ENCODE data around the gene FUZ.

Gene FUZ

DNA sequence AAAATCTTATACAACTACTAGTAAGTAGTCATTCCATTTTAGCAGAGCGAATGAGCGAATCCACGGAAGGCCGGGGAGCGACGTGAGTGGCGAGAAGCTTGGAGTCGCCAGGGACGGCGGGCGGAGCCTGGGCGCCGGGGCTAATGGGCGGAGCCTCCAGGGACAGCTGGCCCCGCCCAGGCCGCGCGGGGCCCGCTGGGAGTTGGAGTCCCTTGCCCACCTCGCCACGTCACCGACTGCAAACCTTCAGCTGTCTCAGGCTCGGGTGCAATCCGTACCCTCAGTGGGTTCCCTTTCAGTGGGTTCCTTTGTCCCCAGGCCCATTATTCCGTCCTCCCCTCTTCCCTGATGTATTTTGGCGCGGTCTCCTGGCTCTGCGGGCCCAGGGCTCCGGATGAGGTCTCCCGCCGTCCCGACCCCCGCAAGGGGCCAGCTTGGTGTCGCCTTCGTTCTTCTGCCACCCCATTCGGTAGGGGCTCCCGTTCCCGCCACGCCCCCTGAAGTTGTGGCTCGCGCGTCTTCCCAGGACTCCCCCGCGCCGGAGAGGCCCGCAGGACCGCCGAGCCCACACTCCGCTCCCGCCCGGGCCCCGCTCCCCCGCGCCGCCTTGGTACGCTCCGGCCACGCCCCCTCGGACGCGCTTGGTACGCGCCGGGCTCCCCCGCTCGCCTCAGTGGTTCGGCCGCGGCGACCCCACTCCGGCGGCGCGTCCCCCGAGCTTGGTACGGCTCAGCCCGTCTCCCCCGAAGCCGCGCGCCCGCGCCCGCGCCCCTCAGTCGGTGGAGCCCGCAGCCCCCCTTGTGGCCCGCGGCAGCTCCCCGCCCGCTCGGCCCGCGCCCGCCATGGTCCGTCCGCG lies 37.6 kb upstream of the FUZ start, which contains the start of gene PTOV1:
PTOV1 (plus strand) TSS at position 673 of the 856 bp plus-strand sequence.
- peak; percentile 89 to 96 for DNase-seq

DNA sequence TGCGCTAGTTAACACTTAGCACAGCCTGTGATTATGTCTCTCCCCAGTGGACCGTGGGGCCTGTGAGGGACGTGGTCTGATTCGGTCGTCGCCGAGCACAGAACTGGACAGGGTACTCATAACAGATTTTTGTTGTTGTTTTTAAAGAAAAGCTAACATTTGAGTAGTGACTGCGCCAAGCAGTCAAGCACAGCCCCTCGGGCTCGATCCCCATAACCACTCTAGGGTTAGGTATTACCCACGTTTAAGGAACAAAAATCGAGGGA lies 37.1 kb upstream of the FUZ start:
- DNase-seq = no peak

DNA sequence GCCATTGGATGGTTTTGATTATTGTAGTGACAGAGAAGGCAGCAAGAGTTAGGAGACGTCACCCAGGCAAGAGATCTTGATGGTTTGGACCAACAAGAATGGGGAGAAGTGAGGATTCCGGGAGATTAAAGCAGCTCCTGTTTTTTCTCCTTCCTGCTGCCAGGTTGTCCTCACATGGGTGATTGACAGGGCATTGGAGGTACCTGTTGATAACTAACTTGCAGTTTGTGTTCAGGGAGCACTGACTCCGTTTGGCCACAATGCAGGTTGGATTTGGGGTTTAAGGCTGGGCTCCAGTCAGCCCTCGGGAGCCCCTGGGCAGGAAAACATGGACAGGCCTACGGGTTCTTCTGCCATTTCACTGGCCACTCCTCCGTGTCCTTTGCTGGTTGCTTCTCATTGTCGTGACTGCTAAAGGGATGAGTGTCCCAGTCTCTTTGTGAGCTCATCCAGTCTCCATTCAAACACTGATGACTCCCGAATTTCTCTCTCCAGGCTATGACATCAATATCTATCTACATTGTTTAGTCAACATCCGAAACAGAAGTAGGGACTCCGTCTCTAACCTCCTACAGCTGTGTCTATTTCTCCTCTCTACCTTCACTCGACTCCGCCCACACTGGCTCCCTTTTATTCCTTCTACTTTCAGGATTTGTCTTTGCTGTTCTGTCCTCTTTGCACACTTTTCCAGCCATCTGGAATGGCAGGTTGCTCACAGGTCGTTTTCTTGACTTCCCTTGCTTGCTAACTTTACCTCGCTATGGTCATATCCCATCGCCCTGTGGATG lies 36.5 kb upstream of the FUZ start:
- DNase-seq = no peak

DNA sequence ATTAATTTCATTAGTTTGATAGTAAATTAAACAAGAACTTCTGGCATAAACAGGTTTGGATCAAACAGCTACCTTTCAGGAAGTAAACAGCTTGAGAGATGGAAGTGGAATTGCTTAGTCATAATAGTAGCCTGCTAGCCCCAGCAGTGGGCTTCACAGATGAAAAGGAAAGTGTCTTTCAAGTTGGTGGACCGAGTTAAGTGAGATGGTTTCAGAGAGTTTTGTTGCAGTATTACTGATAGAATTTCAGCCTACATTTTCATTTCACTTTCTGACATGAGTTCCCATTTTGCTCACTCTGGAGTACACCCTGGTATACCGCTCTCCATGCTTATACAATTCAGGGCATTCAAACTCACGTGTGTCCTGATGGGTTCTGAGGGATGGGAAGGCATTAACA lies 35.8 kb upstream of the FUZ start:
- DNase-seq = no peak

DNA sequence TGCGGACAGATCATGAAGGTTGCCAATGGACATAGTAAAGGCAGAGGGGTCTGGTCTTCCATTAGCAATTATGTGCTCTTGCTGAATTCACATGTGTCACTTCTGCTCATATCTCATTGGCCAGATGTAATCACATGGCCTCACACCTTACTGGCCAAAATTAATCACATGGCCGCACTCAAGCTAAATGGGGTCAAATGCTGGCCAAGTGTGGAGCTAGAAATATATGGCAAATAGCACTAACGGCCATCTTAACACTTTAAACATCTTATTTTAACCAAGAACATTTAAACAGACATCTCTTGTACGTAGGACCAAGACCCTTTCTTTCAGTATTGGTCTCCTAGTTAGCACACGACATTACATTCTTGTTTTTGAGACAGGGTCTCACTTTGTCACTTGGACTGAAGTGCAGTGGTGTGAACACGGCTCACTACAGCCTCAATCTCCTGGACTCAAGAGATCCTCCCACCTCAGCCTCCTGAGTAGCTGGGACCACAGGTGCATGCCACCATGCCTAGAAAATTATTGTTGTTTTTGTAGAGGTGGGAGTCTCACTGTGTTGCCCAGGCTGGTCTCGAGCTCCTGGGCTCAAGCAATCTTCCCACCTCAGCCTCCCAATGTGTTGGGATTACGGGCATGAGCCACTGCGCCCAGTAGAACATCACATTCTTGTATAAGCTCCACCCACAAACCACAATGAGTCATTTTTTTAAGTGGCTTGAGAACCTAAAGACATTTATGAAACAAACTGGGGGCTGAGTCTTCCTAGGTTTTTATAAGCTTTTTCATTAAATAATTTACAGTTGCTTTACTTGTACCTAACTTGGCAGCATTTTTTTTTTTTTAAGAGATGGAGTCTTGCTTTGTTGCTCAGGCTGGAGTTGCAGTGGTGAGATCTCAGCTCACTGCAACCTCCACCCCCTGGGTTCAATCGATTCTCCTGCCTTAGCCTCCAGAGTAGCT lies 34.9 kb upstream of the FUZ start:
- DNase-seq = peak; percentile 75 to 79

DNA sequence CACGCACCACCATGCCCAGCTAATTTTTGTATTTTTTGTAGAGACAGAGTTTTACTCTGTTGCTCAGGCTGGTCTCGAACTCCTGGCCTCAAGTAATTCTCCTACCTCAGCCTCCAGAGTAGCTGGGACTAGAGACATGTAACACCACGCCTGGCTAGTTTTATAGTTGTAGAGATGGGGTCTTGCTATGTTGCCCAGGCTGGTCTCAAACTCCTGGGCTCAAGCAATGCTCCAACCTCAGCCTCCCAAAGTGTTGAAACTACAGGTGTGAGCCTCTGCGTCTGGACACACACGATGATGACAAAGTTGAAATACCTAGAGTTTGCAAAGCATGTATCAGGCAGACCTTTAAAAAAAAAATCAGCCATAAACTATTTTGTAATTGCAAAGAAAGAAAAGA lies 33.3 kb upstream of the FUZ start:
- DNase-seq = no peak

DNA sequence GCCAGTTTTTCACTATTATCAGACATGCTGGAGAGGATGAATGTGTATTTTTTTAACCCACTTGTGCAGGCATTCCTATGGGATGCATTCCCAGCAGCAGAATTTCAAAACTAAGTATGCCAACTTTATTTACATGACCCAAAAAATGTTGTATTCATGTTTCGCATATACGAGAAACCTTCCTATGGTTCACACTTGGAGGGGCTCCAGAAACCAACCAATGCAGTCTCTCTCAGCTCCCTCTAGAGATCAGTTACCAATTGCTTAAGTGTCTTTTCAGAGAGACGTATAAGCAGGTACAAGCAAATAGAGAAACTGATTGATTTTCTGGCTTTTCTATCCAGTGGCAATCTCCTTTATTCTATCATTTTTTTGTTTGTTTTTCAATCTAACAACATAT lies 32.3 kb upstream of the FUZ start:
- DNase-seq = no peak

DNA sequence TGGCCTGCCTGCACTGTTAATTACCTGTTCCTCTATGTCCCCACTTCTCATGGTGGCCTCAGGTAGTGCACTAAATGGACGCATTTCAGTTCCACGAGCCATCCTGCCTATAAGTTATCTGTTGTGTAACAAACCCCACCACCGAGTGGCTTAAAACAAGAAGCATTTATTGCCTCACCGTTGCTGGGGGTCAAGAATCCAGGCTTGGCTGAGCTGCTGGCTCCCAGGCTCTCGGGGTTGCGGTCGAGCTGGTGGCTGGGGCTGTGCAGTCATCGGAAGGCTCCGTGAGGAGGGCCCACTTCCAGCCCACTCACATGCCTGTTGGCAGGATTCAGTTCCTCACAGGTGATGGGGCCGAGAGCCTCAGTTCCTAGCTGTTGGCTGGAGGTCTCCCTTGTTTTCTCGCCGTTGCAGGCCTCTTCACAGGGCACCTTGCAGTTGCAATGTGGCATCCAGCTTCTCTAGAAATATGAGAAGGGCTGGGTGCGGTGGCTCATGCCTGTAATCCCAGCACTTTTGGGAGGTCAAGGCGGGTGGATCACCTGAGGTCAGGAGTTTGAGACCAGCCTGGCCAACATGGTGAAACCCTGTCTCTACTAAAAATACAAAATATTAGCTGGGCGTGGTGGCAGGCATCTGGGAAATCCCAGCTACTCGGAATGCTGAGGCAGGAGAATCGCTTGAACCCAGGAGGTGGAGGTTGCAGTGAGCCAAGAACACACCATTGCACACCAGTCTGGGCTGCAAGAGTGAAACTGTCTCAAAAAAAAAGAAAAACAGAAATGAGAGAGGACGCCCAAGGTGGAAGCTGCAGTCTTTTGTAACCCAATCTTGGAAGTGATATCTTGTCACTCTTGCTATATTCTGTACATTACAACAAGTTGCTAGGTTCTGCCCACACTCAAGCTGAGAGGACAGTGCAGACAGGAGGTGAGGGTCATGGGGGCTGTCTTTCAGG lies 31.3 kb upstream of the FUZ start:
- DNase-seq = peak; percentile 18 to 49

DNA sequence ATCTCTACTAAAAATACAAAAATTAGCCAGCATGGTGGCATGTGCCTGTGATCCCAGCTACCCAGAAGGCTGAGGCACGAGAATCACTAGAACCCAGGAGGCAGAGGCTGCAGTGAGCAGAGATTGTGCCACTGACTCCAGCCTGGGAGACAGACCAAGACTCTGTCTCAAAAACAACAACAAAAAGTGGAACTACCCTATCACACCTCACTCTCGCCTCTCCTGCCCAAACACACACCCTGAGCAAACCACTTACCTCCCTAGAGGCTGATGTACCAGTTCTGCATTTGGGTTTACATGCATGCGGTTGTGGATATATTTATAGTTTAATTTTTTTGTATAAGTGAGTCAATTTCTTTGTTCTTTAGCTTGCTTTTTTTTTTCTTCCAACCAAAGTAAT lies 30.2 kb upstream of the FUZ start:
- DNase-seq = no peak

DNA sequence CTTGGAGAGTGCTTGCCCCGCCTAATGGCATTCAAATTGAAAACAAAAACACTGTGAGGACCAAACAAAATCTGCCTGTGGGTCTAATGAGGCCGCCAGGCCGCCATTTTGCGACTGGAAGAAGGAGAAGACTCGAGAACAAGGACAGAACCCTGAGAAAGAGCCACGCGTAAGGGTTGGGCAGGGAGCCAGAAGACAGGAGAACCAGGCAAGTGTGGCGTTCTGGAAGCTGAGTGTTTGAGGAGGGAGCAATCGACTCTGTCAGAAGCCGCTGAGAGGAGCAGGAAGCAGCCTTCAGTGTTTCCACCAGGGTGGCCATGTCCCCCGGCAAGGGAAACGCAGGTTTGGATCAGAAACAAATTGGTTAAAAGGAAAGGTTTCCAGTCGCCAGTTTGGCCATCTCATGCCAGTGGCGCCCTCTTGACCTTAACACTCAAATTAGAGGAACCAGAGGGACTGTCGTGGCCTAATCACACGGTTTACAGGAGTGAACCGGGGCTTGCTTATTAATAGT lies 27.7 kb upstream of the FUZ start:
- DNase-seq = no peak

DNA sequence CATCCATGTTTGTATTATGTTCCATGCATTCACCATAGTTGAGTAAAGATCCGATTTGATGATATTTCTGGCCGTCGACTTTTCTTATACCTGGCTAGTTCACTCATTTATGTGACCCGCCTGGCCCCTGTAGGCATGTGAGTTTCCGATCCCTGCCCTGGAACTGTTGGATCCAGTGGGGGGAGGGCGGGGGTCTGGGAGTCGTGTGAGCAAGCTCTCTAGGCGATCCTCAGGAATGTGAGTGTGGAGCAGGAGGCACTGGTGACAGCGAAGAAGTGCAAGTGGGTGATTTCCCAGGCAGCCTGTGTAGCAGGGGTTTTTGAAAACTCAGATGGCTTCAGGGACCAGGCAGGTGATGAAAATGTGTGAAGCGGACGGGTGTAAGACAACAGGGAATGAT lies 27.2 kb upstream of the FUZ start:
- no peak for DNase-seq

DNA sequence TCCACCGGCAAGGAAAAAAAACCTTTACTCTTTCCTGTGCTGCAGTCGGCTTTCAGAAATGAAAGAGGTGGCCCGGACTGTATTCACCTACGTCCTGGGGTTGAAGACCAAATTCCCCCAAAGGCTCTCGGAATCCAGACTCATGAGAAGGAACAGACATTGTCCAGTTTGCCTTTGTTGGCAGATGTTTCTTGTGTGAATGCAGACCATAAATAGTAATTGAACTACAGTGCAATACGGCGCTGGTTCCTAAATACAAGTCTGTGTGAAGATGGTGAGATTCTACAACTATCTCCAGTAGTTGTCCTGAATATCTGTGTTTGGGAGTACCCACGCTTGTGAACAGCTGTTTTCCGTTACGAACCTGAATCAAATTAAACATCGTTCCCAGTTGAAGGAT lies 26.6 kb upstream of the FUZ start:
- DNase-seq = no peak

DNA sequence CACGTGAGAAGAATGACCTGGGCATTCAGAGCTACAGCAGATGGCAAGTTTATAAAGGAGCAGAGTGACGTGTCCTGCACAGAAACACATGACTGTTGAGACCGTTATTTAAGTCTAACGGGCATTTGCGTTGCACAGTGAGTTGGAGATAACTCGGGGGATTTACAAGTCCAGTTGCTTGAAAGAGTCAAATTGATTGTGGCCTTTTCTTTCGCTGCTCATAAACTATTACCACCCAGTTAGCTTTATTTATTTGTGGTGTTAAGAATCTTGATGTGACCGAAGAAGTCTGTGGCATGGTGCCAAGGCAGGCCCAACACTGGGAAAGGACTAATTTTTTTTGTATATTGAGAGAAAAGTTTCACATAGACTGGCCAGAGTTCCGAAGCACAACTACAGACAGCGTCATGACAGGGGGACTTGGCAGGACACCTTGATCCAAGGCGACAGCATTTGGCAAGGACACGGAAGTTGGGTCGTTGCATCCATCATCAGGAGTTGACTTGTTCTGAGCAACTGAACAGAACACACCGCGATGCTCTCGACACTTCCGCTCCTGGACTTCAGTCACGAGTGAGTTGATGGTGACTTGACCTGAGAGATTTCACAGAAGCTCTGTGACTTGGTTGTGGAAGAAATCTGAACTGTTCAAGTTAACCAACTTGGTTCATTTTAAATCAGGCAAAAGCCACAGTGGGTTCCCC lies 25.9 kb upstream of the FUZ start:
- DNase-seq = no peak

DNA sequence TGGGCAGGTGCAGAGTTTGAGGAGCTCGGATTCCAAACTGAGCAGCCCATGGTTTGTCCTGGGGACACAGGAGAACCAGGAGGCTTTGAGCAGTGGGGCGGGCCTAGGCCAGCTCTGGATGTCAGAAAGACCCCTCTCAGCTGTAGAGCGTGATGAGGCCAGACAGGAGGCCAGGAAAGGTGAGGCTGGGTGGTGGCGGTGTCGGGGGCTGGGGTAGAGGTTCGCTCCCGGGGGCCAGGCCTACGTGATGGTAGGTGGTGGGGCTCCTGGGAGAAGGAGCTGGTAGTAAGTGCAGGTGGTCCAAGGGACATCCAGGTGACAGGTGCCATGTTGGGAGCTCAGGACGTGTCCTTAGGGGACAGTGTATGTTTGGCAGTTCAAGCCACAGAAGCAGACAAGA lies 24.3 kb upstream of the FUZ start:
- no peak for DNase-seq

DNA sequence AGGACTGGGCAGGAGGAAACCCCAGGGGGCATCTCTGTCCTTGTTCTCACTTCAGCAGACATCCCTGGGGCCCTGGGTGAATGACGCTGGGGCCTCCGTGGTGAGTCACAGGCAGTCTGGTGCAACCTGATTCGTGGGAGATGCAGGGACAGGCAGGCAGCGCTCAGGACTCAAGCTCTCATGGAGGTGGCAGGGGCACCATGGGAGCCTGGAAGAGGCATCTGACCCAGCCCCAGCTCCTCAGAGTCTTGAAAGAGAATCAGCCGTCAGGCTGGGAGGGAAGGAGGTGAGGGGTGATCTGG lies 23.9 kb upstream of the FUZ start:
- DNase-seq = no peak

DNA sequence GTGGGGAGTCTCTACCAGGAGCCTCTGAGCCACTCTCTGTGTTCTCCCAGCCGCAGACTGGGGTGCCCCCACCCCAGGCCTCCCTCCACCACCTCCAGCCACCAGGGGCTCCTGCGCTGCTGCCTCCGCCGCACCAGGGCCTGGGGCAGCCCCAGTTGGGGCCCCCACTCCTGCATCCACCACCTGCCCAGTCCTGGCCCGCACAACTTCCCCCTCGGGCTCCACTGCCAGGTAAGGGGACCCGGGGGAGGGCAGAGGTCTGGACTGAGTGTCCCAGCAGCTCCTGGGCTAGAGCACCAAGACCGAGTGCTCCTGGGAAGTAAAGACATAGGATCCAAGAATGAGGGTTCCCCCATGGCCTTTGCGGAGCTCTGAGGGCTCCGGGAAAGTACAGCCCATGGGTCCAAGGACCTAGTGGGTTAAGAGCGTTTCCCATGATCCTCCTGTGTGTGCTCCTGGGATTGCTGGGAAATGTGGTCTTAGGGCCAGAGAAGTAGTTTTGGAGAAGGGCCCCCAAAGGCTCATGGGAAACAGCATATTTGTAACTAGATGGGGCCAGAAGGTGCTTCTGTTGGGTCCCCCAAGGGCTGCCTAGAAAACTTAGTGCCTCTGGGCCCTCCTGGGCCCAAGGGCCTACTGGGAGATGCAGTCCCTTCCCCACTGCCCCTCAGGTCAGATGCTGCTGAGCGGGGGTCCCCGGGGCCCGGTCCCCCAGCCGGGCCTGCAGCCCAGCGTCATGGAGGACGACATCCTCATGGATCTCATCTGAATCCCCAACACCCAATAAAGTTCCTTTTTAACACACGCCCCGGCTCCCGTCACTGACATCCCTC lies 23.3 kb upstream of the FUZ start:
- no peak for DNase-seq

DNA sequence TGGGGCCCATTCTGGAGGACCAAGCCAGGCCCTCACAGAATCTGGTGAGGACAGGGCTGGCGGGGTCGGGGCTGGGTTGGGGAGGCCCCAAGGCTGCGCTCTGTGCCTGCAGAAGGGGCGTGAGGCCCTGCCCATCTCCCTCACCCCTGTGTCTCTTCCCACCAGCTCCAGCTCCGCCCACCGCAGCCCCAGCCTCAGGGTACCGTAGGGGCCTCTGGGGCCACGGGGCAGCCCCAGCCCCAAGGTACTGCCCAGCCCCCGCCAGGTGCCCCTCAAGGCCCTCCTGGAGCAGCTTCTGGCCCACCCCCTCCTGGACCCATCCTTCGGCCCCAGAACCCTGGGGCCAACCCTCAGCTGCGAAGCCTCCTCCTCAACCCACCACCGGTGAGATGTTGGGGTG lies 22.5 kb upstream of the FUZ start:
- DNase-seq = no peak

DNA sequence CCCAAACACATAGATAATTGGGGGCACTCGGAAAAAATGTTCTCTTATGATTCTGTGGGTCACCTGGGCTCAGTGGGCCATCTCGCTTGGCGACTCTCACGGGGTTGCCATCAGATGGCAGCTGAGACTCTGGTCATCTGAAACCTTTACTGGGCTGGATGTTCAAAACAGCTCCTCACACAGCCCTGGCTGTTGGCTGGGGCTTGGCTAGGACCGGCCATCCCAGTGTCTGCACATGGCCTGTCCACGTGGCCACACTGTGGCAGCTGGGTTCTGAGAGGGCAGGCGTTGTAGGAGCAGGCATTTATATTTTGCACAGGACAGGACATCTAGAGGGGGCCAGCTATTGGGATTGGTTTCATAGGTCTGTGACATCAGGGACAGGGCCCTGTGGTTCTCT lies 20.5 kb upstream of the FUZ start:
- DNase-seq = no peak

DNA sequence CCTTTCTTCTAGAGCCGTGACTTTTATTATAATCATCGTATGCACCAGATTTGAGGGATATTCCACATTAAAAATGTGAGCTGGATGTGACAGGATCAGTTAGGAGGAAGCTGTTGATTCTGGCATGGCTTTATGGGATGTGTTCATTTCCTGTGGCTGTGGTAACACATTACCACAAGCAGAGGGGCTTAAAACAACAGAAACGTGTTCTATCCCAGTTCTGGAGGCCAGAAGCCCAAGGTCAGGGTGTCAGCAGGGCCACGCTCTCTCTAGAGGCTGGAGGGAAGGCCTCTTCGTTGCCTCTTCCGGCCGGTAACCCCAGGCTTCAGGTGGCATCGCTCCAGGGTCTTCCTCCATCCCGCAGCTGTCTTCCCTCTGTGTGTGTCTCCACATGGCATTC lies 19.5 kb upstream of the FUZ start:
- DNase-seq = no peak

DNA sequence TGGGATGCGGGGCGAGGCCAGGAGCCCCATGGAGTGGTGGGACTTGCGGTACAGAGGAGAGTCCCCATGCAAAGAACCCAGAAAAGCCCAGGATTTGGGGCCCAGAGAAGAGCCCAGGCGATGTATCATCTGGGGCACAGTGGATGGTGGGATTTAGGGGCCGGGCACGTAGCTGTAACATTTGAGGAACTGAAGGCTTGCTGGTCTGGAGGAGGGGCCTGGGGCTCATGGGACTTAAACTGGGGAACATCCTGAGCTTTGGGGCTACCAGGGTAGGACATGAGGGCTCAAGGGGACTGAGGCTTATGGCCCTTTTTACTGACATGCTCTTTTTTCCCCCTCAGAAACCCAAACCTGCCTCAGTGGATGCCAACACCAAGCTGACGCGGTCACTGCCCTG lies 18.5 kb upstream of the FUZ start:
- no peak for DNase-seq

DNA sequence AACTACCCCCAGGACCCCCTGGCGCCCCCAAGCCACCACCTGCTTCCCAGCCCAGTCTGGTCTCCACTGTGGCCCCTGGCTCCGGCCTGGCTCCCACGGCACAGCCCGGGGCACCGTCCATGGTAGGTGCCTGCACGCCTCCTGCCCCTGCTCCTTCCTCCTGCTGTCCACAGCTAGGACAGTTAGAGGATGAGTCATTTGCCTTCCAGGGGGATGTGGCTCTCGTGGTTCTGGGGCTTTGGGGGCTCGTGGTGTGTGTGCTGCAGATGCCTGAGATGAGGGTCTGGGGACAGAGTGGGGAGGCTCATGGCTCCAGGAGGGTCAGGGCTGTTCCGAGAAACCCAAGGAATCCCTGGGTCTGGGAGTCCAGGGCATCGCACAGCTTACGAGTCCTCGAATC lies 17.7 kb upstream of the FUZ start:
- no peak for DNase-seq

Measured in inflammatory macrophage treated with lipopolysaccharide for 1 hour (primary cell).